Panc1 (cell line): Measurements from ENCODE around the gene XK.

Source experiments
- POLR2AphosphoS5 ChIP-seq: IDR thresholded peaks from 2 replicates; pipeline ENCODE4 v1.6.1; 2012; ENCODE audit warnings: mild to moderate bottlenecking, low read depth, low read length, moderate library complexity
- SIN3A ChIP-seq: IDR thresholded peaks from 2 replicates; pipeline ENCODE4 v1.6.1; 2012; ENCODE audit warnings: low read depth, mild to moderate bottlenecking, low read length, moderate library complexity, borderline replicate concordance; ENCODE audit not compliant: insufficient read depth
- TCF7L2 ChIP-seq: IDR thresholded peaks from 2 replicates; pipeline ENCODE4 v1.6.1; 2011; ENCODE audit warnings: mild to moderate bottlenecking, low read depth, low read length, inconsistent platforms
- TF ChIP-seq, protein P1 (sequence below): fragments of 450-650 bp; IDR thresholded peaks from 2 replicates; pipeline ENCODE4 v1.5.1; 2017; ENCODE audit warnings: mild to moderate bottlenecking

DNA sequence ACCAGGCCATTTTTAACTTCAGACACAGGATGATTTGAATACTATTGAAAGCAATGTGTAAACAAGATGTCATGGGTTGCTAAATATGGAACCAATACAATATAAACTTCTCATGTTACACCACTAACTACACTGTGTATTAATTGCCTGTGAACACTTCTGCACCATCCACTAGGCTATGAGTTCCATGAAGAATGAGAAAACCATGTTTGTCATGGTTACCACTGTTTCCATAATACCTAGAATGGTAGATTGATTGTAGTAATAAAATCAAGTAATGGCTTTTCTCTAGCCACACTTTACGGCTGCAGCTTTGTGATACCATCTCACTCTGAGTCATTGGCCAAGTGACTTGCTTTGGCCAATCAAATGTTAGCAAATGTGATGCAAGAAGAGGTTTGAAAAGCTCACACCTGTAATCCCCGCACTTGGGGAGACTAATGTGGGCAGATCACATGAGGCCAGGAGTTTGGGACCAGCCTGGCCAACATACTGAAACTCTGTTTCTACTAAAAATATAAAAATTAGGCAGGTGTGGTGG, 74.4 kb downstream of the XK start:
- TF ChIP-seq, protein P1, sequence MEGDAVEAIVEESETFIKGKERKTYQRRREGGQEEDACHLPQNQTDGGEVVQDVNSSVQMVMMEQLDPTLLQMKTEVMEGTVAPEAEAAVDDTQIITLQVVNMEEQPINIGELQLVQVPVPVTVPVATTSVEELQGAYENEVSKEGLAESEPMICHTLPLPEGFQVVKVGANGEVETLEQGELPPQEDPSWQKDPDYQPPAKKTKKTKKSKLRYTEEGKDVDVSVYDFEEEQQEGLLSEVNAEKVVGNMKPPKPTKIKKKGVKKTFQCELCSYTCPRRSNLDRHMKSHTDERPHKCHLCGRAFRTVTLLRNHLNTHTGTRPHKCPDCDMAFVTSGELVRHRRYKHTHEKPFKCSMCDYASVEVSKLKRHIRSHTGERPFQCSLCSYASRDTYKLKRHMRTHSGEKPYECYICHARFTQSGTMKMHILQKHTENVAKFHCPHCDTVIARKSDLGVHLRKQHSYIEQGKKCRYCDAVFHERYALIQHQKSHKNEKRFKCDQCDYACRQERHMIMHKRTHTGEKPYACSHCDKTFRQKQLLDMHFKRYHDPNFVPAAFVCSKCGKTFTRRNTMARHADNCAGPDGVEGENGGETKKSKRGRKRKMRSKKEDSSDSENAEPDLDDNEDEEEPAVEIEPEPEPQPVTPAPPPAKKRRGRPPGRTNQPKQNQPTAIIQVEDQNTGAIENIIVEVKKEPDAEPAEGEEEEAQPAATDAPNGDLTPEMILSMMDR: no peak
- TF ChIP-seq SIN3A (no peak), POLR2AphosphoS5 (no peak), TCF7L2 (no peak)
